ENCODE results near the gene DOK3.

GRCh38 chr5:177455036-177455660, 54.5 kb downstream of the DOK3 start:
- TF ChIP-seq, protein P1, sequence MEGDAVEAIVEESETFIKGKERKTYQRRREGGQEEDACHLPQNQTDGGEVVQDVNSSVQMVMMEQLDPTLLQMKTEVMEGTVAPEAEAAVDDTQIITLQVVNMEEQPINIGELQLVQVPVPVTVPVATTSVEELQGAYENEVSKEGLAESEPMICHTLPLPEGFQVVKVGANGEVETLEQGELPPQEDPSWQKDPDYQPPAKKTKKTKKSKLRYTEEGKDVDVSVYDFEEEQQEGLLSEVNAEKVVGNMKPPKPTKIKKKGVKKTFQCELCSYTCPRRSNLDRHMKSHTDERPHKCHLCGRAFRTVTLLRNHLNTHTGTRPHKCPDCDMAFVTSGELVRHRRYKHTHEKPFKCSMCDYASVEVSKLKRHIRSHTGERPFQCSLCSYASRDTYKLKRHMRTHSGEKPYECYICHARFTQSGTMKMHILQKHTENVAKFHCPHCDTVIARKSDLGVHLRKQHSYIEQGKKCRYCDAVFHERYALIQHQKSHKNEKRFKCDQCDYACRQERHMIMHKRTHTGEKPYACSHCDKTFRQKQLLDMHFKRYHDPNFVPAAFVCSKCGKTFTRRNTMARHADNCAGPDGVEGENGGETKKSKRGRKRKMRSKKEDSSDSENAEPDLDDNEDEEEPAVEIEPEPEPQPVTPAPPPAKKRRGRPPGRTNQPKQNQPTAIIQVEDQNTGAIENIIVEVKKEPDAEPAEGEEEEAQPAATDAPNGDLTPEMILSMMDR (IDR thresholded peaks at IDR 0.05; ENCODE audit: poor library complexity) = peak; percentile 65
- TF ChIP-seq EZH2 (IDR thresholded peaks at IDR 0.05; ENCODE audit: borderline replicate concordance) = no peak
